ENCODE results near the gene EPHA2.
"Not testable (repeated sequence)": the region's sequence is repeated elsewhere in the genome, so short reads cannot be mapped to it uniquely, and the experiment has no call there.

Gene EPHA2

DNA sequence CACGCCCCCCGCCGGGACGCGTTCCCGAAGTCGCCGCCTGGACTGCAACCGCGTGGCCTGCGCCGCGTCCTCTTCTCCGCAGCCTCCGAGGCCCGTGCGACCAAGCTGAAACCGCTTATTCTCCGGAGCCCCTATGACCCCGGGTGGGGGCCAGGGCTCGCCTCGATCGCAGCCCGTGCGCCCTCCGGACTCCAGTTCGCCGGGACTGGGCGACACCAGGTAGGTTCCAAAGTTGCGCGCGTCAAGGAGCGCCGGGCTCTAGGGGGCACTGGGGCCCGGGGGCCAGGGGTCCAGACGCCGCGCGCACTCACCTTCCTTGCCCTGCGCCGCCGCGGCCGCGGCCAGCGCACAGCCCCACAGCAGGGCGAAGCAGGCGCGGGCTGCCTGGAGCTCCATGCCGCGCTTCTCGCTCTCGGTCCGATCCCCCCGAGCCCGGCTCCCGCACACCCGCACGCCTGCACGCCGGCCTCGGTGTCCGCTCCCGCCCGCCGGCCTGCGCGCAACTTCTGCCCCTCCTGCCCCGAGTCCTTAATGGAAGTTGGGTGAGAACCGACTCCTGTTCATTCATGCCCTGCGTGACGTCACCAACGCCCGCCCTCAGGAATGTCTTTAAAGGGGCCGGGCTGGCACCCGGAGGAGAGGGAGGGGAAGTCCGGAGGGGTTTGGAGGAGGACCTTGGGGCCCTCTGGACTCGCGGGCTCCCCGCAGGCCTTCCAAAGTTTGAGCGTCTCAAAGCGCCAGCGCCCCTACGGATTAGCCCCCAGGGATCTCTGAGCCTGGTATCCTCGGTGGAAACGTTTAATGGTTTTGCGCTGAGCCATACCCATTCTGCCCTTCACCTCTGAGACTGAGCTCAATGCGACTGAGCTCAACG, at the start of gene EPHA2:
Gene EPHA2 (minus strand): TSS at position 533 of the 874 bp plus-strand sequence. CDS start 137 bp downstream, at position 396.
- DNase-seq (ENCODE audit: low spot score): peak; percentile 85

DNA sequence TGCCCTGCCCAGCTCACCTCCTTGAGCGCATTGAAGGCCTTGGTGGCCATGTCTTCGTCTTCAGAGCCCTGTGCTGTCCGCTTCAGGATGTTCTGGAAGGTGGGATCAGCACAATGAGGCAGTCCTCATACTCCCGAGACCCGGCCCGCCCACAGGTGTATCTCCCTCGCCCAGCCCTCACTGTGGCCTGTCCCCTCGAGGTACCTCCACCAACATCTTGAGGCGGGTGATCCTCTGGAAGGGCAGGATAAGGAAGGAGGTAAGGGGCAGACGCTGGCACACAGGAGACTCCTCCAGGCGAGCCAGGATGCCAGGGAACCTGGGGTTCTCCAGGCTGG, 49.4 kb upstream of the EPHA2 start:
- no peak for DNase-seq (ENCODE audit: low spot score)

DNA sequence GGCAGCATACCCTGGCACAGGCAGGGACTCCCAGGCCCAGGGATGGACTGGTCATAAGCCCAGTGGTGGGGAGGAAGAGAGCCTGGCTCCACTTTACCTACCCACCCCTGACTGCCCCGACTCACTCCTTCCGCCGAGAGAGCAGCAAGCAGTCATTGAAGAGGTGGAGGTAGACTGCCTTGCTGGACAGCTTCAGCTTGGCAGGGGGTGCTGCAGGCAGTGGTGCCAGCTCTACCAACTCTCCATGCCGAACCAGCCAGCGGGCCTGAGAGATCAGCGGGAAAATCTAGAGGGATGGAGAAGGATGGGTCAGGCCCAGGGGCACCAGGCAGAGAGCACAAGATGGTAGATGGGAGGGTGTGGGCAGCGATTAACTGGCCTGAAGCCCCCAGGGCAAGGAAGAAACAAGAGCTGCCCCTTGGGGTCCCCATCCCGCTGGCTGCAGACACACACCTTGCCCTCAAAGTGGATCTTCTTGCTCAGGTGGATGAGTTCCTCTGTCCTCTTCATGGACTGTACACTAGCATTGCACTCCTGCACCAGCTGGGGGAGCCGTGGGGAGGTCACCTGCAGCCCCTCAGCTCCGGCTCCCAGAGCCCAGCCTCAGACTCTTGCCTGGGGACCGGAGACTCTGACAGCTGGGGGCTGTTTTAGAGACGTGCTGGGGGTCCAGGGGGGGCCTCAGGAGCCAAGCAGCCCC, 48.9 kb upstream of the EPHA2 start:
- no peak for DNase-seq (ENCODE audit: low spot score)

DNA sequence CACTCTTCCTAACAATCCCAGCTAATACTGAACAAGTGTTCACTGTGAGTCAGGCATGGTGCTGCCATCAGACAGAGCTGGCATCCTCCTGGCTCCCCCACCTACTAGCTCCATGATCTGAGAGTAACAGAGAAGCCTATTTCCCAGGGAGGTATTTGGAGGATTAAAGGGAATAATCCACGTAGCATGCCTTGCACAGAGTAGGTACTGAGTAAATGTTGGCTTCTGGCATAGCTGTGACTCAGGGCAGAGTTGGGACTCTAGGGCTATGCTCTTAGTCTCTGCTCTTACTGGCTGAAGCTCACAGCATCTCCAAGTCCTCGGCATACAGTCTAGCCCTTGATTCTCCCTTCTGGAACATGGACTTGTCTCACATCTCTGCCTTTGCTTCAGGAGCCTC, 48.3 kb upstream of the EPHA2 start:
- no peak for DNase-seq (ENCODE audit: low spot score)

DNA sequence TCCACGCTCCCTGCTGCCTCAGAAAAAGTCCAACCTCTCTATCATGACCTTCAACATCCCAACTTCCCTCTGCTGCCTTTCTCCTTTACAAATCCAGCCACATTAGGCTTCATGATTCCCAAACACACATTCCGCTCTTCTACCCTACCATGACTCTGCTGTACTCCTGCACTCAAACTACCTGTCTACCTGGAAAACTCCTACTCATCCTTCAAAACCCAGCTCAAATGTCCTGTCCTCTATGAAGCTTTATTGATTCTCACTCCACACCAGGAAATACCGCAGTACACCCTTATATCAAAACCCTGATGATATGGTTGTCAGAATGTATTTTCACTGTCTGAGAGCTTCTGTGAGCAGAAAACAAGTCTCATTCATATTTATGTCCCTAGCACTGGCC, 47.7 kb upstream of the EPHA2 start:
- no peak for DNase-seq (ENCODE audit: low spot score)

DNA sequence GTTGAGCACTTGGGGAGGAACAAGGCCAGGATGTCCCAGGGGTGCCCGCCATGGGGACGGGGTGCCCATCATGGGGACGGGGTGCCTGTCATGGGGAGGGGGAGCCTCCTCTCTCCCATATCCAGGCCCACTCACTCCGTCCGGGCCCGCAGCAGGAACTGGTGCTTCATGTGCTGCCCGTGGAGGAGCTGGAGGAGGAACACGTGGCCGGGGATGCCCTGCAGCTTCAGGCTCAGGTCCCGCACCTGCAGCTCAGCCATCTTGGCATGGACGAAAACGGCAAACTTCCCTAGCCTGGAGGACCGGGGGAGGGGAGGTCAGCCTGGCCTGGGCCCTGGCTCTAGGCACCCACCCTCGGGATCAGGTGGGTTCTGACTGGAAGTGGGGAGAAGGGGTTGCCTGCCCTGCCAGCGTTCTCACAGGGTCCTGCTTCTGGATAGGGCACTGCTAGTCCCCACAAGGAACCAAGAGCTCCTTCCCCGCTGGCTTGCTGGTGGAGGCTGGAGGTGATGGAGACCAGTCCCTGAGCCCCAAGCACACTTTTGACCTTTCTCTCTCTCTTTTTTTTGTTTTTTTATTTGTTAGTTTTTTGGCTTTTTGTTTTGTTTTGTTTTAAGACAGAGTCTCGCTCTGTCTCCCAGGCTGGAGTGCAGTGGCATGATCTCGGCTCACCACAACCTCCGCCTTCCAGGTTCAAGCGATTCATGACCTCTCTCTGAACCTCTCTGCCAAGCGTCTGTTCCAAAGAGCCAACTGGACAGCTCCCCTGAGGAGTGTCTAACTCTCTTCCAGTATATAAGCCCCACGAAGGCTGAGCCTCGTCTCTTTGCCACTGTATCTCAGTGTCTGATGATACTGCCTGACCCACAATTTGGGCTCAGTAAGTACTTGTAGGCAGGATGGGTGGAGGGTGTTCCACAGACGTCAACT, 46.7 kb upstream of the EPHA2 start:
- DNase-seq (ENCODE audit: low spot score): no peak

DNA sequence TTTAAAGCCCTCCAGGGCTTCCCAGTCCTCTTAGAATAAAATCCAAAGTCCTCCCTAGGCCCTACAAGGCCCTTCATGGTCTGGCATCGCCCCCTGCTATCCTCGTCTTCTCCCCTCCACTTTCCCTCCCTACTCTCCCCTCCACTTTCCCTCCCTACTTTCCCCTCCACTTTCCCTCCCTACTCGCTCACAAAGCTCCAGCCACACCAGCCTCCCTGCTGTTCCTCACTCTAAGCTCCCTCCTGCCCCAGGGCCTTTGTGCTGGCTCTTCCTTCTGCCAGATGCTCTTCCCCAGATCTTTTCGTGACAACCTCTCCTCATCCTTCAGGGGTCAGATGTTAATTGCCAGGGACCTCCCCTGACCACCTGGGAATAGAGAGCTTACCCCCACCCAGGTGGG, 43.8 kb upstream of the EPHA2 start:
- DNase-seq (ENCODE audit: low spot score): no peak

DNA sequence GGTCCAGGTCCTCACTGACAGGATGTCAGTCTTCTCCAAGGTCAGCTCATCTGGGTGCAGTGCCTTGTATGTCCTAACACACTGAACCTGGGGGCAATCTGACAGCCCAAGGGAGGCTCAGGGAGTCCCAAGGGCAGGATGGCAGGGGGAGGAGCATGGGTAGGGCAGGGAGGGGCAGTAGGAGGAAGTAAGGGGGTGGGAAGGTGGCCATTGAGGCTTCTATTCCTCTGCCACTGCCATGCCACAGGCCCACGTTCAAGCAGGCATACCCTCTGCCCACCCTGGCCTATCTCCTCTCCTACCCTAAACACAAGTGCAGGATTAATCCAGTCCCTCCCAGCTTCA, 43.3 kb upstream of the EPHA2 start:
- no peak for DNase-seq (ENCODE audit: low spot score)

DNA sequence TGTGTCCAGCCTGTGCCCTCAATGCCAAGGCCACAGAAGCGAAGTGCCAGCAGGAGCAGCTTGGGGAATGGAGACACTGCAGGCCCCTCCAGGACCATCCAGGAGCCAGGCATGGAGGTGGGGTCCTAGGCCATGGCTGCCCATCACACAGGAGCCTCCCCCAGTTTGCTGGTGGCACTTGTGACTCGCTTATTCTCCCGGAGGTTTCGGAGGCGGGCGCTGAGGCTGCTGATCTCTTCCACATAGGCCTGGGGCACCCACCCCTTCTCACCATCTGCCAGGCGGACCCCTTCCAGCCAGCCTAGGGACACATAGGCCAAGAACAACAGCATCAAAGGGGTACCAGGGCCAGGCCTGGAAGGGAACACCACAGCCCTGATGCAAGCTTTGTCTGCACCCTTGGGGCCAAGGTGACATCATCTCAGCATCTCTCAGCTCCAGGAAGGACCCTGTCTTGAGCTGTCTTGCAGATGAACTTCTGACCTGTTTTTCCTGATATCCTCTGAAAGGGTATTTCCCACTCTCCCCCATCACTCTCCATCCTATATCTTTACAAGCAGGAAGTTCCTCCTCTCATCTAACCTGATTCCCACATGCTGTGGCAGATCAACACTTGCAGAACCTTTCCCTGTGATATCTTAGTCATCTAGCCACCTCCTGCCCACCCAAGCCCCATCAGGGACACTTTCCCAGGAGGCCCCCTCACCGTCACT, 42.7 kb upstream of the EPHA2 start:
- no peak for DNase-seq (ENCODE audit: low spot score)

DNA sequence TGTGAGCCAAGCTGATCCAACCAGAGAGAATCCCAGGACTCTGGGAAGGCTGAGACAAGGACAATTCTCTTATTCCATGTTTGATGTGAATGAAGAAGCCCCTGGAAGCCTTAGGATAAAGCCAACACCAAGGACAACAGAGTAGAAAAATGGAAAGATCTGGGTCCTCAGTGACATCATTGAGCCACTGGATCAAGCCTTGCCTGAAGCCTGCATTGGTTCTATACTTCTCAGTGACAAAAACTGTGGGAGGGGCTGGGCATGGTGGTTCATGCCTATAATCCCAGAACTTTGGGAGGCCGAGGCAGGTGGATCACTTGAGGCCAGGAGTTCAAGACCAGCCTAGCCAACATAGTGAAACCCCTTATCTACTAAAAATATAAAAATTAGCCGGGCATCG, 41.0 kb upstream of the EPHA2 start:
- no peak for DNase-seq (ENCODE audit: low spot score)

DNA sequence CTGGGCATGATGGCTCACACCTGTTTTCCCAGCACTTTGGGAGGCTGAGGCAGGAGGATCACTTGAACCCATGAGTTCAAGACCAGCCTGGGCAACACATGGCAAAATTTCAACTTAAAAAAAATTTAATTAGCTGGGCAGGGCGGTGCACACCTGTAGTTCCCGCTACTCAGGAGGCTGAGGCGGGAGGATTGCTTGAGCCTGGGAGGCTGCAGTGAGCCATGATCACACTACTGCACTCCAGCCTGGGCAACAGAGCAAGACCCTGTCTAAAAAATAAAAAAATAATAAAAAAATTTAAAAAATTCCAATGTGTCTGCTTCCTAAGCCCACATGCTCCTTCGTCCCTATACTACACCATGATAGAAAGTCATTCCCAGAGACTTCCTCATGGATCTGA, 40.3 kb upstream of the EPHA2 start:
- not testable (repeated sequence) for DNase-seq (ENCODE audit: low spot score)

DNA sequence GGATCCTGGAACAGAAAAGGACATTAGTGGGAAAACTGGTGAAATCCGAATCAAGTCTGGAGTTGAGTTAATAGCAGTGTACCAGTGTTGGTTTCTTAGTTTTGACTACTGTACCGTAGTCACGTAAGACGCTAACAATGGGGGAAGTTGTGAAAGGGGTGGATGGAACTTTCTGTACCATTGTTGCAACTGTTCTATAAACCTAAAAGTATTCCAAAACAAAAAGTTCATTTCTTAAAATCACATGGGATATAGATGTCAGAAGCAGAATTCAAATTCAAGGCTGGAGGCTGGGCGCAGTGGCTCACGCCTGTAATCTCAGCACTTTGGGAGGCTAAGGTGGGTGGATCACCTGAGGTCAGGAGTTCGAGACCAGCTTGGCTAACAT, 39.6 kb upstream of the EPHA2 start:
- DNase-seq (ENCODE audit: low spot score): no peak

DNA sequence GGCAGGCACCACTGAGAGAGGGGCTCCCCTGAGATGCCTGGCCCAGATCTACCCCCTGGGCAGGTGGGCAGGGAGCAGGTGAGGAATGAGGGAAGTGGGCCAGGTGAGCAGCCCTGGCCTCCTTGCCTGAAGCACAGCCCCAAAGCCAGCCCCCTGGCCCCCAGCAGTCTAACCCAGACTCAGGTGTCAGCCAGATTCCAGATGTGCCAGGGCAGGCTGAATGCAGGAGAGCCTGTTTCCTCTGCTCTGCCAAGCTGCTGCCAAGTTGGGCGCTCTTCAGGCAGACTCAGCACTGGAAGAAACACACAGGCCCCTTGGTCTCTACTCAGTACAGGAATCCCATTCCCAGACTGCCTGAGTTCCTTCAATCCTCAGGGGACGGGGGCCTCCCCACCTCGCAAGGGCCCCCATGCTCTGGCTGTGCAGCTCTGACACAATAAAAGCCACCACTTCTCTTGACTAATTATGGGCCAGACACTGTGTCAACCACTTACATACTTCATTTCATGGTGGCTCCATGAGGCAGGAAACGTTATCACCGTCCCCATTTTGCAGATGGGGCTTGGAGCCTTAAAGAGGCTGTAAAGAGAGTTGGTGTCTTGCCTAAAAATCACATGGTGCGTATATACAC, 36.2 kb upstream of the EPHA2 start:
- DNase-seq (ENCODE audit: low spot score): no peak

DNA sequence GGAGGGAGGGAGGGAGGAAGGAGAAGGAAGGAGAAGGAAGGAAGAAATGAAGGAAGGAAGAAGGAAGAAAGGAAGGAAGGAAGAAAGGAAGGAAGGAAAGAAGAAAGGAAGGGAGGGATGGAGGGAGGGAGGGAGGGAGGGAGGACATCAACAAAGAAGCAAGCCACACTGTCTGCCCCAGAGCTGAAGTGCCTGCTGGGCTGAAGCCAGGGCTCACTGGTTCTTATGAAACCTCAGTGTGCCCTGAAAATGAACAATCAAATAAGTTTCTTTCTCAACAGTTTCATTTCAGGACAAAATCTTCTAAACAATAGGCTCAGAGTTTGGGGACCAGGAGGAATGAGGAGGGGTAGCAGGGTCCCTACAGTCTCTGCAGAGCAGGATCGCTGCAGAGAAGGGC, 35.4 kb upstream of the EPHA2 start:
- no peak for DNase-seq (ENCODE audit: low spot score)

DNA sequence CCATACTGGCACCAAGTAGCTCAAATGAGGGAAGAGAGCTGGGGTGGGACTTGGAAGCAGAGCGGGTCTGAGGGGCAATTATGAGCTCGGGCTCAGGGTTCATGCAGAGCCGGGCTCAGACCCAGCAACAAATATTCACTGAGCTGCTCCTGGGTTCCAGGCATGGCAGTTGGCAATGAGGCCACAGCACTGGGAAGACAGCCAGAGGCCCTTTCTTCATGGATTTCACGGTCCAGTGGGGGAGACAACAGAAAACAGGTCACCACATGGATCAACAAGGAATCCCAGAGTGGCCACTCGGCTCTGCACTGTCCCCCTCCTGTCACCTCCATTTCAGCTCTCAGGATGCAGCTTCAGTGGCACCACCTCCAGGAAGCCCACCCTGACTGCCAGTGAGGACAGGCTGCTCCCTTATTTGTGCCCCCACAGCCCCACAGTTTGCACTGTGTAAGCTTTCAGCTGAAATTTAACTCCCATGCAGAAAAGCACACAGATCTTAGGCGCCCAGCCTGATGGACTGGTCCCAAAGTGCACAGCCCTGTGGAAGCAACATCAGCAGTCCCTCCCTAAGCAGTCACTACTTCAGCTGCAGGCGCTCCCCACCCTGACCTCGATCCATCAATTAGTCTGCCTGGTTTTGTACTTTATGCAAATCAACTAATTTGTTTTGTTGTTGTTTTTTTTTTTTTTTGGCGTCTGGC, 34.2 kb upstream of the EPHA2 start:
- DNase-seq (ENCODE audit: low spot score): no peak

DNA sequence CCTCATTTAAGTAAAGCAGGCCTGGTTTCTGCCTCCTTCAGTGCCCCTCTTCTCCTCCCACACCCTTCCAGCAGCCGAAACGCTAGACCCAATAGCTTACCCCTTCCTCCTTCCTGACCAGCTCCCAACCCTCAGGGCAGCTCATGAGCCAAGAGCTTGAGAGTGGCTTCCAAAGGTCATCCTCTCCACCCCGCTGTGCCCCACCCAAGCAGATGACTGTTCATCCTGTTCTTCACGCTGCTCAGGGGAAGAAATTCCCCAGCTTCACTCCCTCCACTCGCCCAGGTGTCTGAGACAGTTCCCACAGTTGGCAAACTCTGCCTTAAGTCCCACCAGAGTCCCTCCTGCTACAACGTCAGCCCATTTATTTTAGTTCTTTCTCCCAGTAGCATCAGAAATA, 33.1 kb upstream of the EPHA2 start:
- peak; percentile 42 for DNase-seq (ENCODE audit: low spot score)

DNA sequence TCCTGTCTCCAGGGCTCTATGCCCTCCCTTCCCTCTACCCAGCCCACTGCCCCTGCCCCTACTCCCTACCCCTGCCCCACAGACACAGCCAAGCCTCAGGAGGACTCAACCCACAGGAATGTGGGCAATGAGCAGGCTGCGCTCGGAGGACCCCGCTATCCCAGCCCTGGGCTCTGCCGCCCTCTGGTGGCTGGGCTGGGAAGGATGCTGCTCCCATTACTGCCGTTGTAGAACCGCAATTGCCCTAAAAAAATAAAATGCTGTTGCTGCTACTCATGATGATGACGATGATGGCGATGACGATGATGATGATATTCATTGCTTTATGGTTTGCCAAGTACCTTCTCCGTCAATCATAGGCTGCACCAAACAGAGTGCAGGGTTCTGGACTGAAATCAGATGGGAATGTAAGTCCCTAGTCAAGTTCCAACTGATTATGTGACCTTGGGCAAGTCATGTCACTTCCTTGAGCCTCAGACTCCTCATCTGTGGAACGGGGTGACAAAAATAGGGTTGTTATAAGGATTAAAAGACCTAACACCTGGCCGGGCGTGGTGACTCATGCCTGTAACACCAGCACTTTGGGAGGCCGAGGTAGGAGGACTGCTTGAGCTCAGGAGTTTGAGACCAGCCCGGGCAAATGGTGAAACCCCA, 32.0 kb upstream of the EPHA2 start:
- peak; percentile 84 for DNase-seq (ENCODE audit: low spot score)

DNA sequence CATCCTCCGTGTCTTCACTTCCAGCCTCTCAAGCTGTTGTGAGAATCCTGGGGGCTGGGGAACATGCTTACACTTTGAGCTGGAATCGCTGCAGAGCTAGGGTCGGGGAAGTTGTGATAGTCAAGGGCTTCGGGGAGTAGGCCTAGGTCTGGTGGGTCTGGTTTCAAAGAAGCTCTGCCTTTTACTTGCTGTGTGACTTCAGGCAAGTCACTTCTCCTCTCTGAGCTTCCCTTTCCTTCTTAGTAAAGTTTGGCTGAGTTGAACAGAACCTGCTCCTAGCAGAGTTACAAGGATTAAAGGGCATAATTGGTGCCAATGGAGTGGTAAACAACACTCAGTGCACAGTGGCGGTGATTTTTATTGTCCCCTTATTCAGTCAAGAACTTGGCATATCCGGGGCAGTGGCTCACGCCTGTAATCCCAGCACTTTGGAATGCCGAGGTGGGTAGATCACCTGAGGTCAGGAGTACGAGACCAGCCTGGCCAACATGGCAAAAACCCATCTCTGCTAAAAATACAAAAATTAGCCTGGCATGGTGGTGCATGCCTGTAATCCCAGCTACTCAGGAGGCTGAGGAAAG, 30.9 kb upstream of the EPHA2 start:
- DNase-seq (ENCODE audit: low spot score): no peak

DNA sequence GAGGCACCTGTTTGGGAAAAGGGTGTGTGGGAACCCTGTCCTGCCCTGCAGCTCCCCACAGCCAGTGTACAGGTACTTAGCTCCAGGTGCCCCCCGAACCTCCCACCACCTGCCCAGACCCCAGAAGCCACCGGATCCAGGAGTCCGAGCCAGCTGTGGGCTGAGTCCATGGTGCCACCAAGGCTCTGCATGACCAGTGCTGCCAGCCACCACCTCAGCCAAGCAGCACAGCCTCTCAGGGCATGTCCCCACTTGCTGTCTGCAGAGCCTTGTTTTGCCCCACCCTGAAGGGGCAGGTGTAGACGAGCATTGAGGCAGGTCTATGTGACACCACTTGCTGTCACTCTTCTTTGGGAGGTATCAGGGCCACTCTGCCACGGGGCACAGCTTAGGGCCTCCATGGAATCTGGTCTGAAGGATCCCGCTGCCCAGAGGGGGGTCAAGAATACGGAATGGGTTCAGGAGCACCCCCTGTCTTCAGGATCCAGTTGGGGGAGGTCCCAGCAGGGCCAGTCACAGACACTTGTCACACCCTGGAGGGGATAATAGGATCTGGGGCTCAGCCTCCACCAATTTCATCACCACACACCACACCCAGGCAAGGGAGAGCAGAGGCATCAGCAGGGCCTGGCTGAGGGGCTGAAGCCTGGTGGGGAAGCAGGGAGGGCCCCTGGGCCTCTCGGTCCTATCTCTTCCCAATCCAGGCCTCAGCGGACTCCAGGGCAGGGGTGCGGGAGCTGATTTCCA, 28.9 kb upstream of the EPHA2 start:
- no peak for DNase-seq (ENCODE audit: low spot score)

All from AG20443 (cell line).